GM12874 (cell line): Measurements from ENCODE around the gene RPS6KA2.

ENCODE experiments used
- CTCF ChIP-seq: IDR thresholded peaks from 2 replicates; pipeline ENCODE4 v1.5.1; 2011; ENCODE audit warnings: low read depth, mild to moderate bottlenecking, control low read depth, low read length, moderate library complexity; ENCODE audit not compliant: insufficient read depth

Gene RPS6KA2

DNA sequence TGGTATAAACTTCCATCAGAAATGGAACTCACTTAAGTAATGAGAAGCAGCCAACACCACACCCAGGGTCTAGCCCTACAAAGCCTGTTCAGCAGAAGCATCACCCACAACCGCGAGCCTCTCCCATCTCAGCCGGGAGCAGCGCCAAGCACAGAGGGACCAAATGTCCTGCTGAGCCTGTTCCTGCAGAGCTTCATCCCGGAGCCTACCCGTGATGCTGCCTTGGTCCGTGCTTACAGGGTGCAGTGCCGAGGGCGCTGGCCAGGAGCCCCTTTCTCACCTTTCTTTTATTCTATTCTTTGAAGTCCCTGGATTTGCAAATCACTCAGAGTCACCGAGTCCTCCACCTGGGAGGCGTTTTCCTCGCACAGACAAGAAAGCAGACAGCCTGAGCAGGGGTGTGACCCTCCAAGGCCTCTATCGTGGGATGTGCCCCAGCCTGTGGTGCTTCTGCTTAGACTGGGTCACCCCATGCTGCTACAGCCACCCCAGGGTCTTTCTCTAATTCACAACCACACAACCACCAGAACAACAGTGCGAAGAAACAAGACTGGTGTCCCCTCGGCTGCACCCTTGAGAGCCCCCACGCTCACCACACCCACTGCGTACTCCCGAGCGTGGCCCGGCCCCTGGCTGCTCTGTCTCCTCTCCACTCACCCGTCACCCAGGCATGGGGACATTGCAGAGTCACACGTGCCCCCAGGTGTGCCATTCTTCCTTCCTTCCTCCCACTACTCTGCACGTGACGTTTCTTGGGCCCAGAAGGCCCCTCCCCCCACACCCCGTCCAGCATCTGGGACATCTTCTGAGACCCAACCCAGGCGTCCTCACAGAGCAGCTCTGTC, 152.1 kb downstream of the RPS6KA2 start:
- TF ChIP-seq CTCF: no peak

DNA sequence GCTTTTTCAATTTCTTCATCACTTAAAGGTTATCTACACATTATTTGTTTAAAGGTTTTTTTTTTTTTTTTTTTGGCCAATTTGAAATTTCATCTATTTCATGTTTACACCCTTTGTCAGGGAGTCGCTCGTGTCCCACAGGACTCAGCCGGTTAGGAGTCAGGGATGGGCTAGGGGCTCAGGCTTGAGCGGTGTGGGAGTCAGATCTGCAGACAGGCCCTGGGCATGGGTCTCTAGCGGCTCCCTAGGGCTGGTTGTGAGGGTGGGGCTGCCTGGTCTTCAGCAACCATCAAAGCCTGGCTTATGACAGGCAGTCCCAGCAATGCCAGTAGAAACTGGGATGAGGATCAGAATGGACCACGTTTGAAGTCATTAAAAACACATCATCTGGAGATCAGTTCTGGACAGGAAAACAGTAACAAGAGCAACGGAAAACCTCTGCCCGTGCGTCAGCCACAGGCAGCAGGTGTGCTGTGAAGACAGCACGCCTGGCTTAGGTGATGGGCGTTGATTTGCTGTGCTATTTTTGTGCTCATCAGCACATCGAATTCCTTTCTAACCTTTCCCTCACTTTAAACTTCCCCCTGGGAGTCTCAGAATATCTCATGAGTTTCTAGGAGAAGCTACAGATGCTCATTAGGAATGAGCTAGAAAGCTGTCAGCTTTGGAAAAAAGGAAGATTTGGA, 153.0 kb downstream of the RPS6KA2 start:
- no peak for TF ChIP-seq CTCF

DNA sequence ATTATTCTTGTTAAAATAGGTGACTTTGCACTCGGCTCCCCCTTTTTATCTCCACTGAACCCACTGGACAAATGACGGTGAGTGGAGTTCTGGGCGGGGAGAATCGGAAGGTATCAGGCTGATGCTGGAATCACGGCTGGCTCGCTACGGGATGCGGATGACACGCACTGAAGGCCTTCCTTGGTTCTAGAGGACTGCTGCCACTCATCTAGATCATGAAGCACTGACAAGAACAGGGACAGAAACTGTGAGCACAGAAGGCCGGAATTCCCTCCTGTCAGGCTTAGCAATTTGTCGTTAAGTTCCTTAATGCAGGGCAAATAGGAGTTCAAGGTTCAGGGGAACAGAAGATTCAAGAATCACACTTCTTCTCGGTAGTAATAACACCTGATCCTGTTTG, 154.4 kb downstream of the RPS6KA2 start:
- no peak for TF ChIP-seq CTCF

GRCh38 chr6:166471797-166472260, 155.2 kb downstream of the RPS6KA2 start:
- no peak for TF ChIP-seq CTCF

DNA sequence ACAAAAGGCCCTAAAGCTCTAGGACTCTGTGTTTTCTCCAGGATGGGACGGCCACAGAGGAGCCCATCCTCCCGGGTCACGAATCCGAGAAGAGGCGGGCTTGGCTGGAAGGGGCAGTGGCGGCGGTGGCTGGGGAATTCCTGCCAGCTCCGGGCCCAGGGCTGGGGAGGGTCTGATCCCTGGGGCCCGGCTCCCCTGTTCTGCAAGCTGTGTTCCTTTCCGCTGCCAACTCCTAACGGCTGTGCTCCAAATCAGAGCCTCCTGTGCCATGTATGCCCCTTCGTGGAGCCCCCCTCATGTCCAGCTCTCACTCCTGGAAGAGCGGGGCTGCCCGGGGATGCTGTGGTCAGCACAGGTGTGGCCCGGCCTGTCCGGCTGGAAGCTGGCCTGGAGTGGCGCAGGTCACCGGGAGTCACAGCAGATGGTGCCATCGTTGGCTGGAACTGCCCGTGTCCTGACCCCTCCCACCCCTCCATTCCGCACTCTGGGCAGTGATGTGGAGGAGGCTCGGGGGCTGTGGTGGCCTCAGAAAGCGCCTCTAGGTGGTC, 156.1 kb downstream of the RPS6KA2 start:
- no peak for TF ChIP-seq CTCF

- no peak for TF ChIP-seq CTCF
Observed at GRCh38 chr6:166470029-166470862, 156.8 kb downstream of the RPS6KA2 start.
